Measurements from ENCODE around the gene RABAC1.

RABAC1 gene

GRCh38 chr19:41913538-41914423 is 45.3 kb downstream of the RABAC1 start:
- DNase-seq, result no peak

- DNase-seq, result no peak
Observed at GRCh38 chr19:41912899-41913537, 46.1 kb downstream of the RABAC1 start.

- DNase-seq, result no peak
Observed at GRCh38 chr19:41911889-41912731, 47.0 kb downstream of the RABAC1 start.

GRCh38 chr19:41910992-41911888 is 47.9 kb downstream of the RABAC1 start:
- DNase-seq, result no peak

- DNase-seq, result no peak
Observed at GRCh38 chr19:41910240-41910991, 48.7 kb downstream of the RABAC1 start.

- no peak for DNase-seq
Observed at GRCh38 chr19:41909706-41910105, 49.4 kb downstream of the RABAC1 start.

- DNase-seq, result no peak
Observed at GRCh38 chr19:41908724-41909464, 50.2 kb downstream of the RABAC1 start.

- no peak for DNase-seq
Observed at GRCh38 chr19:41907994-41908615, 51.0 kb downstream of the RABAC1 start.

- DNase-seq, result no peak
Observed at GRCh38 chr19:41906916-41907680, 52.0 kb downstream of the RABAC1 start.

Data from NK-92 treated with Interleukin-12 subunit alpha and Interleukin-12 subunit beta, amount 100 ng/mL, for 24 hours (cell line).